ENCODE measurements around the gene RAB31.
"Not testable (repeated sequence)": the region's sequence is repeated elsewhere in the genome, so short reads cannot be mapped to it uniquely, and the experiment has no call there.

Gene RAB31

DNA sequence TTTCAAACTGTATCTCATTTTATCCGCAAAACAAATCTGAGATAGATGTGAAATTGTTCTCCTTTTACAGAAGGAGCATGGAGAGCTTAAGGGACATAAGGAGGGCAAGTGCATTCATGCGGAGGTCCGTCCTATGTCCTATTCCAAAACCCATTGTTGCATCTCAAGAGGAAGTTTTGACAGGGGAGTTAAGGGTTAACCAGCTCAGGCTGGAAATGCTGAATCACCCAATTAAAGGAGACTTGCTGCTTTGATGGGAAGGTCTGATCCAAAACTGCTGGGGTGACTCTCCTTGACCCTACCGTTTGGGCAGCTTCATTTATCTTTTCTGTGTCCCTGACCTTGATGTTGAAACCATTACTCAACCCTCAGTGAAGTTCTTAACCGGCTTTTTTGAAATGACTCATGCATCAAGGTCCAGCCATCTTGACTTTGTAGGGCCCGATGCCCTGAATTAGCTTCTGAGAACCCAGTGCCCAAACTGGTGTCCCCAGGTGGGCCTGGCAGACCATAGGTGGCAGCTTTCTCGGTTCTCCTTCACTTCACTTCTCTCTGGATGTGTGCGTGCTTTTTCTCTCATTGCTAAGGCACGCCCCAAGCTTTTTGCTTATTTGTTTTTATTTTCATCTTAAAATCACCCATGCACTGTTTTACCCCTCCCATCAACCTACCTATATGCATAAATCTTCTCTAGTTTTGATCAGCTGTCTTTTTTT lies 161.8 kb downstream of the RAB31 start:
- DNase-seq = peak; percentile 38

DNA sequence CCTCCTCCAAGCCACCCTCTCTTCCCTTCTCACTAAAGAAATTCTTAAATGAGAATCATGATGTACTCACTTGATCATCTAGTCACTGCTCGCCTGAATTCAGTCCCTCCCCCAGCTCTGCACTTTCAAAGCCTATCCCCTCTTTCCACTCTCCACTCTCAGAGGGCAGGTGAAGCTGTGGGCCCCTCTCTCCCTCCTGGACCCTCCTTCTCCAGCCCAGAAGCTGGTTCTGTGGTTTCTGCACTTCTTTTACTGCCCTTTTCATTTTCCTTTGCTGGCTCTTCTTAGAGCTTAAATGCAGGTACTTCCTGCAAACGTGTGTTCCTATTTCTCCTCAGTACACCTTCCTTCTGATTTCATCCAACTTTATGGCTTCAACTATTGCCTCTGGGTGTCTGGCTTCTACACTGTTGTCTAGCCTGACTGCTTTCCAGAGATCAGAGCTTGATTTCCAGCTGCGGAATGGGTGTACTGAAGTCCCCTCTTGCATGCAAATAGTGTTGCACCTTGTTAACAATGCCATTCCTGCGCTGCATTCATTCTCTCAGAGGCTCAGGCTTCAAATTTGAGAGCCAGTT lies 162.4 kb downstream of the RAB31 start:
- no peak for DNase-seq

- DNase-seq = no peak
These were observed 163.2 kb downstream of the RAB31 start for GRCh38 chr18:9871244-9871746.

DNA sequence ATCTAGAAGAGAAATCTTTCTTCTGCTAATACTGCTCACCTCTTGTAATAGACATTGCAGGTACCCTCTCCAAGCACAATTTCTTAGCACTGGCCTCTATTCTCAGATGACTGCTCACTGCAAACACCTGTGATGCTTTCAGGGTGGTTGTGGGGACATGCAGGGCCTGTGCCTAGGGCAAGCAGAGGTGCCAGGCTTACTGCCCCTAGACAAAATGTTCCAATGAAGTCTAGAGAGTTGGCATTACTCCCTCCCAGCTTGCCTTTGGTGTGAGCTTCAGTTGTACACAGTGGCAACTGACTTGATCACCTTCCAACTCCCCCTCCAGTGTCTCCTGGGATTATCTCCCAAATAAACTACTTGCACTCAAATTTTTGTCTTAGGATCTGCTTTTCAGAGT lies 164.7 kb downstream of the RAB31 start:
- DNase-seq = no peak

DNA sequence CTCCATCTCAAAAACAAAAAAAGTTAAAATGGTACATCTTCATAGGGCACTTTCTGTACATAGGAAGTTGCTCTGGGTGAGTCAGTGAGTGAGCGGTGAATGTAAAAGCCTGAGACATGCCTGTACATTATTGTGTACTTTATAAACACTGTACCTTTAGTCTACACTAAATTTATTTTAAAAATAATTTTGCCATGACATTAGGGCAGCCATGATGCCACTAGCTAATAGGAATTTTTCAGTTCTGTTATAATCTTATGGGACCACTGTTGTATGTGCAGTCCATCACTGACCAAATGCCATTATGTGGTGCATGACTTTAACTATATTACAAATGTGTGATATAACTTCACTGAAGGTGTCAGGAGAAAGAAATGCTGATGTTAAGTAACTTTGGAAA lies 166.6 kb downstream of the RAB31 start:
- no peak for DNase-seq

- no peak for DNase-seq
These were observed 168.2 kb downstream of the RAB31 start for GRCh38 chr18:9876212-9876866.

DNA sequence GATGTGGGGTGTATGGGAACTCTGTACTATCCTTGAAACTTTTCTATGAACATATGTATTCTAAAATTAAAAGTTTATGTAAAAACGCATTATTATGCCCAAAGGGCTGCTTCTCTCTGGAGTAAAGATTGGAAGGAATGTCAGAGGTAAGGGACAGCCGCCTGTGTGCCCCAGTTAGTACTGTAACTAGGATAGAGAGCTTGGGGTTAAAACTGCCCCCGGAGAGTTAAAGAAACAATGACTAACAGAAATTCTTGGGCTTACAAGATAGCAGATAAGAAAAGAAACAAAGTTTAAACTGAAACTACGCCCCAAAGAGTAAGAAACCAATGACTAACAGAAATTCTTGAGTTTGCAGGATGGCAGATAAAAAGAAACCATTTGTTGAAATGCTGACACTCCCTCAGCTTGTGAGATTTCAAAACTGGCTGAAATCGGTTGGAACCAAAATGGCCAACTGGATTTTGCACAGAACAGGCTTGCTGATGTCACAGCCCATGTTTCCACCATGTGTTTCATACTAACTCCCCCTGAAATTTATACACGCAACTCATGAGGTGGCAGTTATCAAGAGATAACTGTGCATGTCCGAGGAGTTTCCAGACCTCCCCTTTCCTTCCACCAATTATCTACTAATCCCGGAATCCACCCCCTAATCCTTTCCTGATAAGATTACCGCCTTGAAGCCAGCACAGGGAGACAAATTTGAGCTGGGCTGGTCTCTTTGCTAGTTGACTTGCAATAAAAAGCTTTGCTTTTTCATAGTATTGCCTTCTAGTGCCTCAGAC lies 169.0 kb downstream of the RAB31 start:
- DNase-seq = peak; percentile 53

GRCh38 chr18:9877655-9878014 lies 169.5 kb downstream of the RAB31 start:
- no peak for DNase-seq

- no peak for DNase-seq
These were observed 170.0 kb downstream of the RAB31 start for GRCh38 chr18:9878095-9878494.

DNA sequence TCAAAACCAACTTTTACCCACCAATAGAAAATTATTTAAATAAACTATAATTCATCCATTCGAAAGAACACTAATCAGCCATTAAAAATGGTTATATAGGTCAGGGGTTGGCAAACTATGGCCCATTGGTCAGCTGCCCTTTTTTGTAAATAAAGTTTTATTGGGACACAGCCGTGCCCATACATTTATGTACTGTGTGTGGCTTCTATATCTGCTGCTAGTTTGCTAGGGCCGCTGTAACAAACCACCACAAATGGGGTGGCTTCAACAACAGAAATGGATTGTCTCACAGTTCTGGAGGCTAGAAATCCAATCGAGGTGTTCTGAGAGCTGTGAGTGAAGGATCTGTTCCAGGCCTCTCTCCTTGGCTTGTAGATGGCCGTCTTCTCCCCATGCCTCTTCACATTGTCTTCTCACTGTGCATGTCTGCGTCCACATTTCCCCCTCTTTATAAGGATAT lies 170.7 kb downstream of the RAB31 start:
- DNase-seq = no peak

- no peak for DNase-seq
These were observed 176.0 kb downstream of the RAB31 start for GRCh38 chr18:9884090-9884489.

DNA sequence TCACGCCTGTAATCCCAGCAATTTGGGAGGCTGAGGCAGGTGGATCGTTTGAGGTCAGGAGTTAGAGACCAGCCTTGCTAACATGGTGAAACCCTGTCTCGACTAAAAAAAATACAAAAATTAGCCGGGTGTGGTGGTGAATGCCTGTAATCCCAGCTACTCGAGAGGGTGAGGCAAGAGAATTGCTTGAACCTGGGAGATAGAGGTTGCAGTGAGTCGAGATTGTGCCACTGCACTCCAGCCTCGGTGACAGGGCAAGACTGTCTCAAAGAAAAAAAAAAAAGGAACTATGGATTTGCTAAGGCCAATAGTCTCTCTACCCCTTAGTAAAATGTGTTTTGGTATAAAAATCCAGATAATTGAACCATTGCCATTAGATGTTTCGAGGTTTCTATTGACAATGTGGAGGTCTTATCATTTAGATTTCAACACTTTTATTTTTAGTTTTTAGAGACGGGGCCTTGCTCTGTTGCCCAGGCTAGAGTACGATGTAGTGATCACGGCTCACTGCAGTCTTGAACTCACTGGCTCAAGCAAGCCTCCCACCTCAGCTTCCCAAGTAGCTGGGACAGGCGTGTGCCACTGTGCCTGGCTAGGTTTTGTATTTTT lies 176.5 kb downstream of the RAB31 start:
- no peak for DNase-seq

GRCh38 chr18:9885170-9886004 lies 177.3 kb downstream of the RAB31 start, which contains the start of gene TXNDC2:
Gene TXNDC2 (plus strand): TSS chr18:9885973. CDS start chr18:9886681, 708 bp downstream.
- DNase-seq = no peak

- DNase-seq = no peak
These were observed 177.9 kb downstream of the RAB31 start for GRCh38 chr18:9886005-9886348.

GRCh38 chr18:9887992-9888391 lies 179.9 kb downstream of the RAB31 start:
- no peak for DNase-seq

- DNase-seq = no peak
These were observed 182.1 kb downstream of the RAB31 start for GRCh38 chr18:9890196-9890595.

DNA sequence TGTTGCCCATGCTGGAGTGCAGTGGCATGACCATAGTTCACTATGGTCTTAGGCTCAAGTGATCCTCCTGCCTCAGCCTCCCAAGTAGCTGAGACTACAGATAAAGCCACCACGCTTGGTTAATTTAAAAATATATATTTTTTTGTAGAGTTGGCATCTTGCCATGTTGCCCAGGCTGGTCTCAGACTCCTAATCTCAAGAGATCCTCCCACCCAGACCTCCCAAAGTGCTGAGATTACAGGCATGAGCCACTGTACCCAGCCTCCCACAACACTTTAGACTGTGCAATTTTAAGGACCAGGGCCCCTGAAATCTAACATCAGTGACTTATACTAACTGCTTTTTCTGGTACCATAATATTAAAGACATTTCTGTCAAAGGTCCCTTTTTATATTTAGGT lies 182.9 kb downstream of the RAB31 start:
- no peak for DNase-seq

DNA sequence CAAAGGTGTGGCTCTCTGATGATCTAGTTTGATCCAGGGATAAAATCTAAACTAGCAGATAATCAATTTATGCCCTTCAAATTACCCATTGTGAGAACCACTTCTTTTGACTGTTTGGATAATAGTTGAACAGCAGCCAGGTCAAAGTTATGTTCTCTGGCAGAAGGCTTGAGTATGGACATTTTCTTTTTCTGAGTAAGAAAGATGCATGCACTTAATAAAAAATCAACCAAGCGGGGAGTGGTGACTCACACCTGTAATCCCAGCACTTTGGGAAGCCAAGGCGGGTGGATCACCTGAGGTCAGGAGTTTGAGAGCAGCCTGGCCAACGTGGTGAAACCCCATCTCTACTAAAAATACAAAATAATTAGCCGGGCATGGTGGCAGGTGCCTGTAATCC lies 183.4 kb downstream of the RAB31 start:
- DNase-seq = not testable (repeated sequence)

- DNase-seq = no peak
These were observed 186.5 kb downstream of the RAB31 start for GRCh38 chr18:9894454-9895068.

- DNase-seq = no peak
These were observed 189.0 kb downstream of the RAB31 start for GRCh38 chr18:9897129-9897528.

DNA sequence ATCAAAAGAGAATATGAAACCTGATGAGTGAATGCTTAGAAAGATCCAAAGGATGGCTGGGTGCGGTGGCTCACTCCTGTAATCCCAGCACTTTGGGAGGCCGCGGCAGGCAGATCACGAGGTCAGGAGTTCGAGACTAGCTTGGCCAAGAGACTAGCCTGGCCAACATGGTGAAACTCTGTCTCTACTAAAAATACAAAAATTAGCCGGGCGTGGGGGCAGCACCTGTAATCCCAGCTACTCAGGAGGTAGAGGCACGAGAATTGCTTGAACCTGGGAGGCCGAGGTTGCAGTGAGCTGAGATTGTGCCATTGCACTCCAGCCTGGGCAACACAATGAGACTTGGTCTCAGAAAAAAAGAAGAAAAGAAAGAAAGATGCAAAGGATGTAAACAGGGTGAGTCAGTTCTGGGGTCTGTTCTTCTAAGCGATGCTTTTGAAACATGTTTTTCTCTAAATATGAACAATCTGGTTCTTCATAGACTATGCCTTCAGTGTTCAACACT lies 189.7 kb downstream of the RAB31 start:
- not testable (repeated sequence) for DNase-seq
